Ureter (tissue), 1 donor: ENCODE measurements around the gene IPMK. TPM values are rescaled to one million over a fixed set of nuclear protein-coding genes. Genes with fewer than 3 reads are reported as not detected.
"Not testable (repeated sequence)": the region's sequence is repeated elsewhere in the genome, so short reads cannot be mapped to it uniquely, and the experiment has no call there.

Source experiments
- DNase-seq: peaks from one replicate; pipeline ENCODE4 v3.0.0-alpha.2; 2020; ENCODE audit warnings: low spot score
- total RNA-seq: library from RNA; stranded (reverse); gene quantifications from one replicate; pipeline ENCODE4 v1.2.4, GENCODE V29; 2023
- donor health status: DM: yes; HTN: yes; CAD: no.

IPMK gene
- total RNA-seq, 1 donor from 2014 or later: 4.6 TPM

- DNase-seq: no peak
Observed at GRCh38 chr10:58220769-58221451, 46.8 kb downstream of the IPMK start.

GRCh38 chr10:58219875-58220274, 47.8 kb downstream of the IPMK start:
- no peak for DNase-seq

DNA sequence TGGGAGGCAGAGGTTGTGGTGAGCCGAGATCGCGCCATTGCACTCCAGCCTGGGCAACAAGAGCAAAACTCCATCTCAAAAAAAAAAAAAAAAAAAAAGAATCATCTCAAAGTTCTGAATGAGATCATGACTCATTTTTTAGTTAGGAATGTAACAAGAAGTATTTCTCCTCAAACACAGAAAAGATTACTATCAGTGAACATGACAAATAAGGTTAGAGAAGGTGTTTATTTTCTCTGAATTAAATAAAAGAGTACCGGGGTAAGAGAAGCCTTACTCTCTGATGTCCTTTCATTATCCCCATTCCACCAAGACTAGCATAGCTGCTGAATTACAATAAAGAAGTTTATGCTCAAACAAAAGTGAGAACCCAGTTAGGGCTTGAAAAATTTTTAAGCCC, 50.1 kb downstream of the IPMK start:
- no peak for DNase-seq

- DNase-seq: no peak
Observed at GRCh38 chr10:58212622-58213021, 55.1 kb downstream of the IPMK start.

DNA sequence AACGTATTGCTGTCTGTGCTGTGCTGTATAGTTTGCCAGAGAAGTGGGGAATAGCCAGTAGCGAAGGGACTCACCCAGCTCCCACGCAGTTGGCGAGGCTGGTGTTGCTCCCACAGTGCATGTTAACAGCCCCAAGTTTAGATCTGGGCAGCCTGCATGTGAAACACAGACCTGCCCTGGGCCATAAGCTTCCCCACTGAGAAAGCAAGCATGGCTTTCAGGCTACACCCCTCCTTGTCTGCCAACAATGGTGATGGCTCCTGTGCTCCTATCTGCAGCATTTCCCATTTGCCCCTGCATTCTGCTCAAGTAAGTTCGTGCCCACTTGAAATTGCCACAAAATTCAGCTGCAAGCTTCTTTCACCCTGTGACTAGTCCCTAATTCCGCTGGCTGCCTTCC, 57.5 kb downstream of the IPMK start:
- no peak for DNase-seq

DNA sequence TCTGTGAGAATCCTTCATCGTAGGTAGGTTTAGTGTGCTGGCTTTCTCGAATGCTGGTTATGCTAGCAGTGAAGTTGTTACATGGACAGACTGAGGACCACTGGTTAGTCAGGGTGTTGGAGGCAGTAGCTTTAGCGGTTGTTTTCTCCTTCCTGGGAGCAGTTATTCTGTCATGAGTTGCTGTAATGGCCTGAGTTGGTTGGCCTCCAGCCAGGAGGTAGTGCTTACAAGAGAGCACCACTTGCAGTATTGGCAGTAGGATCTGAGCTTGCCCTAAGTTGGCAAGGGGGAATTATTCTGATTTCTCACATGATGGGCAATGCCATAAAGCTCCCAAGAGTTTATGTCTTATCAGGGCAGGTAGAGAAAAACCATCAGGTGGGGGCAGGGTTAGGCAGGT, 58.0 kb downstream of the IPMK start:
- DNase-seq: no peak

DNA sequence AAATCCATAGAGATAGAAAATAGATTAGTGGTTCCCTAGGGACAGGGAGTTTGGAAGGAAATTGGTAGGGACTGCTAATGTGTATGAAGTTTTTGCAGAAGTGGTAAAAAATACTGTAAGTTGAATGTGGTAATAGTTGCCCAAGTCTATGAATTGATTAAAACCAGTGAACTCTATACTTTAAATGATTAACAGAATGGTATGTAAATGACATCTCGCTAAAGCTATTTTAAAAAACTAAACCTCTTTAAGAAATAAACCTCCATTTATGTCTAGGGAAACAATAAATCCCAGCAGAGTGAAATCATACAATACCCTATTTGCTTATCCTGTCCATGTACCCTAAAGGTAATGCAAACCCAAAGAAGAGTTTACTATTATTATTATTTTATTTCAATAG, 61.4 kb downstream of the IPMK start:
- DNase-seq: no peak

DNA sequence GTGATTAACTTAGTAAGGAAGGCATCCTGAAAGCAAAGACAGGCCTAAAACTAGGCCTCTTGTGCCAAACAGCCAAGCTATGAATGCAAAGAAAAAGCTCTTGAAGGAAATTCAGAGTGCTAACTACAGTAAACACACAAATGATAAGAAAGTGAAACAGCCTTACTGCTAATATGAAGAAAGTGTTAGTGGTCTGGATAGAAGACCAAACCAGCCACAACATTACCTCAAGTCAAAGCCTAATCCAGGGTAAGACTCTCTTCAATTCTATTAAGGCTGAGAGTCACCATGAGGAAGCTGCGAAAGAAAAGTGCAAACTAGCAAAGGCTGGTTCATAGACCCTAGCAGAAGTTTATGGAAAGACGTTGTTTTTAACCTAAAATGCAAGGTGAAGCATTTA, 66.0 kb downstream of the IPMK start:
- DNase-seq: no peak

- DNase-seq: no peak
Observed at GRCh38 chr10:58189269-58189668, 78.4 kb downstream of the IPMK start.

DNA sequence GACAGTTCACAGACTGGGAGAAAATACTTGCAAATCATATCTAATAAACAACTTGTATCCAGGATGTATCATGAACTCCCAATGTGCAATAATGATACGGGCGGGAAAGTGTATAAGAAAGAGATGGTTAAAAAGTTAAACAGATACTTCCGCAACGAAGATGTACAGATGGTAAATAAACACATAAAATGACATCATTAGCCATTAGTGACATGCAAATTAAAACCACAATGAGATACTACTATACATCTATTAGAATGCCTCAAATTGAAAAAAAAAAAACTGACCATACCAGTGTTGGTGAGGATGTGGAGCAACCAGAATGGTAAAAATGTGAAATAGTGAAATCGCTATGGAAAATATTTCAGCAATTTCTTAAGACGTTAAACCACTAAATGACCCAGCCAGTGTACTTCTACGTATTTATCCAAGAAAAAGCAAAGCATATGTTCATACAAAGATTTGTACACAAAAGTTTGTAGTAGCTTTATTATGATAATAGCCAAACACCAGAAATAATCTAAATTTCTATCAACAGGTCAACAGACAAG, 83.5 kb downstream of the IPMK start:
- DNase-seq: no peak

GRCh38 chr10:58180666-58181065, 87.0 kb downstream of the IPMK start:
- no peak for DNase-seq

DNA sequence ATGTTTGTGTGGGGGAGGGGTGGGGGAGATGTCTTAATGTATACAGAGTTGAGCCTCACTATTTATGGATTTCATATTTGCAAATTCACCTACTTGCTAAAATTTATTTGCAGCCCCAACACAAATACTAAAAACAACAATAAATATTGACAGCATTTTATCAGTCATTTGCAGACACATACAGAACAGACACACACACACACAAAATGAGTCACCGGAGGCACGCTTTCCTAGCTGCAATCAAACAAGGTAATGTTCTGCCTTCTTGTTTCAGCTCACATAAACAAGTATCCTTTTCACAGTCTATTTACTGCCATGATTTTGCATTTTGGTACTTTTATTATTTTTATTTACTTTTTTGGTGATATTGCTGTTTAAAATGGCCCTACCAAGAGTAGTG, 88.5 kb downstream of the IPMK start:
- no peak for DNase-seq

DNA sequence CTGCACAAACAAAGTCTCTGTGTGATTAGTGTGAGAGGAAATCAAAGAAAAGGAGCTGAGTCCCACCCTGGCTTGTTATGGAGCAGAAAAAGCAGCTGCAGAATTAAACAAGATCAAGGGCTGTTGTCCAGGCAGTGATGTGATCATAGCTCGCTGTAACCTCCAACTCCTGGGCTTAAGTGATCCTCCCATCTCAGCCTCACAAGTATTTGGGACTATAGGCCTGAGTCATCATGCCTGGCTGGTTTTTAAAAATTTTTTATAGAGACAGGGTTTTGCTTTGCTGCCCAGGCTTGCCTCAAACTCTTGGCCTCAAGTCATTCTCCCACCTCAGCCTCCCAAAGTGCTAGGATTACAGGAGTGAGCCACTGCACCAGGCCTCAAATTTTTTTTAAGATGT, 88.9 kb downstream of the IPMK start:
- DNase-seq: no peak

DNA sequence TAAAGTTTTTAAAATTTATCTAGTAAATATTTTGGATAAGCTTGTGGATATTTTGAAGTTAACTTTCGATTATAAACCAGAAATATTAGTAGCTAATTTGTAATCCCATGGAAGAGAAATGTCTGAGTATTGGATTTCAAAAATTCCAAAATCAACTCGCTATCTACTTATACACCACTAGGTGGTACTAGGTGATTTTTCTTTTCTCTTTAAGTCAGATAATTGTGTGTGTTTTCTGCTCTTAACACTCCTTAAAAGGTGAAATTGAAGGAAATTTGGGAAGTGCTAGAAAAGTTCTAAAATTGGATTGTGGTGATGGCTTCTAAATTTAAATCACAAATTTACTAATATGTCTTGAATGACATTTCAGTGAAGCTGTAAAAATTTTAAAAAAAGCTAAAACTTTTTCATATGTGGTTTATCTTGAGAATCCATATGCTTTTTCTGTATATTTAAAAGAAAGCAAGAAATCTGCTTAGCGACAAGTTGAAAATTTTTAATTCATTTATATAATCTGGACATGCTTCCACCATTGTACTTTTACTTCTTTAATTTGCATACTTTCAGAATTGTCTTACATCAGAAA, 90.2 kb downstream of the IPMK start:
- no peak for DNase-seq

GRCh38 chr10:58175990-58176900, 91.4 kb downstream of the IPMK start:
- no peak for DNase-seq

DNA sequence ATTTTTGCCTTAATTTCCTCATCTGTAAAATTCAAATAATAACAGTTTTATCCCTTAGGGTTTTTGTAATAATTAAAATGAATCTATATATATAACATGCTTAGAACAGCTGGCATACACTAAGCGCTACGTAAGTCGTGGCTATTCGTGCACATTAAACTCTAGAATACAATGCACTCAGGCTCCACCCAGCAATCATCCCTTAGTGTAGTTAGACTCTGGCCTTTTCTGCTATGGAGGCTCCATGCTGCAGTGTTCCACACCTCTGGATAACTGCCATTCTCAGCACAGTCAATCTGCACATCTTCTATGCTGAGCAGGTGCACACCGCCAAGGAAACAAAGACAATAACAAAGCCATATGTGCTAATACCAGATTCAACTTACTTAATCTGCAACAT, 92.9 kb downstream of the IPMK start:
- no peak for DNase-seq

DNA sequence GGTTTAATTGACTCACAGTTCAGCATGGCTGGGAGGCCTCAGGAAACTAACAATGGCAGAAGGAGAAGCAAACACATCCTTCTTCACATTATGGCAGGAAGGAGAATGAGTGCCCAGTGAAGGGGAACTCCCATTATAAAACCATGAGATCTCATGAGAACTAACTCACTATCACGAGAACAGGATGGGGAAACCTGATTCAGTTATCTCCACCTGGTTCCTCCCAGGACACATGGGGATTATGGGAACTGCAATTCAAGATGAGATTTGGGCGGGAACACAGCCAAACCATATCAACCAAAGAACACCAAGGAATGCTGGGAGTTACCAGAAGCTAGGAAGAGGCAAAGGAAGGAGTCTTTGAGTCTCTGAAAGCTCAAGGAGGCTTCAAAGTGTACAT, 94.3 kb downstream of the IPMK start:
- no peak for DNase-seq

GRCh38 chr10:58171146-58171545, 96.5 kb downstream of the IPMK start:
- DNase-seq: no peak

GRCh38 chr10:58164517-58164916, 103.2 kb downstream of the IPMK start:
- DNase-seq: no peak

GRCh38 chr10:58158806-58159205, 108.9 kb downstream of the IPMK start:
- no peak for DNase-seq

- DNase-seq: no peak
Observed at GRCh38 chr10:58157076-58157766, 110.5 kb downstream of the IPMK start.

DNA sequence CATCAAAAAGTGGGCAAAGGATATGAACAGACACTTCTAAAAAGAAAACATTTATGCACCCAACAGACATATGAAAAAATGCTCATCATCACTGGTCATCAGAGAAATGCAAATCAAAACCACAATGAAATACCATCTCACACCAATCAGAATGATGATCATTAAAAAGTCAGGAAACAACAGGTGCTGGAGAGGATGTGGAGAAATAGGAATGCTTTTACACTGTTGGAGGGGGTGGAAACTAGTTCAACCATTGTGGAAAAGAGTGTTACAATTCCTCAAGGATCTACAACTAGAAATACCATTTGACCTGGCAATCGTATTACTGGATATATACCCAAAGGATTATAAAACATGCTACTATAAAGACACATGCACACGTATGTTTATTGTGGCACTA, 111.8 kb downstream of the IPMK start:
- not testable (repeated sequence) for DNase-seq
